NT2/D1 (cell line): ENCODE measurements around the gene MMP15.

Experiments used
- DNase-seq: peaks from one replicate; pipeline ENCODE4 v3.0.0-alpha.2; 2011; ENCODE audit warnings: low read depth, low spot score
- H3K27me3 ChIP-seq: 2 replicates; pipeline ENCODE4 v1.6.0; 2011; ENCODE audit warnings: mild to moderate bottlenecking; ENCODE audit not compliant: insufficient read length, insufficient read depth
- H3K36me3 ChIP-seq: 2 replicates; pipeline ENCODE4 v1.6.1; 2011; ENCODE audit warnings: mild to moderate bottlenecking, low read length, mixed read lengths; ENCODE audit not compliant: insufficient read depth, insufficient read length
- H3K4me1 ChIP-seq: 2 replicates; pipeline ENCODE4 v1.5.1; 2011; ENCODE audit not compliant: insufficient read depth, insufficient read length
- H3K4me3 ChIP-seq: 2 replicates; pipeline ENCODE4 v1.5.1; 2011; ENCODE audit warnings: low read depth; ENCODE audit not compliant: insufficient read length
- H3K9ac ChIP-seq: 2 replicates; pipeline ENCODE4 v1.6.0; 2011; ENCODE audit warnings: low read depth; ENCODE audit not compliant: insufficient read length
- H3K9me3 ChIP-seq: 2 replicates; pipeline ENCODE4 v1.5.1; 2011; ENCODE audit warnings: mild to moderate bottlenecking, low read length; ENCODE audit not compliant: insufficient read depth
- SUZ12 ChIP-seq: IDR thresholded peaks from 2 replicates; pipeline ENCODE4 v1.6.1; 2011; ENCODE audit not compliant: insufficient read length, insufficient read depth; ENCODE audit errors: extremely low read depth
- YY1 ChIP-seq: IDR thresholded peaks from 2 replicates; pipeline ENCODE4 v1.6.1; 2011; ENCODE audit not compliant: insufficient read length, insufficient read depth
- ZNF274 ChIP-seq: IDR thresholded peaks from 2 replicates; pipeline ENCODE4 v1.6.1; 2011; ENCODE audit warnings: mild to moderate bottlenecking, low read depth, low read length

MMP15 gene

DNA sequence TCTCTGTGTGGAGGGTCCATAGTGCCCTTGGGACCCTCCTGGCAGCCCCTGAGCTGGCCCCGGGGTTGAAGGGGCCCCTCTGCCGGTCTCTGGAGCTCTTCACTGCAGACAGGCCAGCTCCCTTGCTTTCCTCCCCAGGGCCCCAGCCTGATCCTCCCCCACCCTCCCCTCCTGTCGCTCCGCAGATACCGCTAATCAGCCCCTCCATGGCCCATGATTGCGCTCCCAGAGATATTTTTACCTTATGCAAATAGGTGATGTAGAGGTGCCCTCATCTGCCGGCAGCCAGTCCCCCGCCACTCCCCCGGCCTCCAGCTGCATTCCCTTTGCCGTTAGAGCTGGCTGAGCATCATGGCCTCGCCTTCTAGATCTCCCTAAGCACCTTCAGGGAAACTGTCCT, 9.2 kb downstream of the MMP15 start:
- H3K36me3 ChIP-seq: peaks cover 45% of the 10 kb centered on the region
- DNase-seq: no peak
- no peak overlapping the region for H3K9ac ChIP-seq
- TF ChIP-seq ZNF274 (no peak), SUZ12 (no peak), YY1 (no peak)
- peaks cover 29% of the 10 kb centered on the region for H3K4me1 ChIP-seq
- no peaks in the 10 kb centered on the region for H3K9me3 ChIP-seq
- no peaks in the 10 kb centered on the region for H3K27me3 ChIP-seq
- no peak overlapping the region for H3K4me3 ChIP-seq

DNA sequence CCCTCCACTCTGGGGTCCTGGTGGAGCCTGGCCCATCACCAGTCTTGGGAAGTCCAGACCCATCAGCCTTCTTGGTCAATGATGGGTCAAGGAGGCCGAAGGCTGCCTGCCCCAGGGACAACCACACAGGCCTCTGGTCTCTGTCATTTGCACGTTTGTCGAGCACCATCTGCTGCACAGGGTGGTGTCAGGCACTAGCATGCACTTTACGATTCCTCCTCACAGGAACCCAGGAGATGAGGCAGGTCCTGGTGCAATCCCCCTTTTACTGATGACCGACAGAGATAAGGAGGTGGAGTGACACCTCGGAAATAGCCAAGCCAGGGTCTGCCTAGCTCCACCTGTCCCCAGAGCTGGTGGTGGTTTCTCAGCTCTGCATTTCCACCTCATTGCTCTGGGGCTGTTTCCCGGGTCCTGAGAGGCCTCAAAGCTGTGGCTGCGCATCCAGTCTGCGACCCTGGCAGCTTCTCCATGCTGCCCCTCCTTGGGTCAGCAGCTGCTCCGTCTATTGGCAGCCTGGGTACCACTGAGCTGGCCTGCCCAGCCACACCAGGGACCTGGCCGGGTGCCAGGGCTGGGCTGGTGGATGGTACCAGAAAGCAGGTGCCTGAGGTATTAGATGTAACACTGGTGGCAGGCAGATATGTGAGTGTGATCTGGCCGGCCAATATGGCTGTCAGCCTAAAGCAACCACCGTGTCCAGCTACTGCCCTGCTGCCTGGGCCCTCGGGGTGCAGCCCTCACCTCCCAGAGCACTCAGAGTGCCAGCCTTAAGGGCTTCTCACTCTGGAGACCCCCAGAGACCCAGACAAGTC, 10.0 kb downstream of the MMP15 start:
- no peaks in the 10 kb centered on the region for H3K9me3 ChIP-seq
- H3K27me3 ChIP-seq: no peaks in the 10 kb centered on the region
- no peak overlapping the region for H3K4me3 ChIP-seq
- no peak overlapping the region for H3K9ac ChIP-seq
- no peak for DNase-seq
- no peak for TF ChIP-seq YY1
- peaks cover 46% of the 10 kb centered on the region for H3K36me3 ChIP-seq
- H3K4me1 ChIP-seq: peaks cover 25% of the 10 kb centered on the region

DNA sequence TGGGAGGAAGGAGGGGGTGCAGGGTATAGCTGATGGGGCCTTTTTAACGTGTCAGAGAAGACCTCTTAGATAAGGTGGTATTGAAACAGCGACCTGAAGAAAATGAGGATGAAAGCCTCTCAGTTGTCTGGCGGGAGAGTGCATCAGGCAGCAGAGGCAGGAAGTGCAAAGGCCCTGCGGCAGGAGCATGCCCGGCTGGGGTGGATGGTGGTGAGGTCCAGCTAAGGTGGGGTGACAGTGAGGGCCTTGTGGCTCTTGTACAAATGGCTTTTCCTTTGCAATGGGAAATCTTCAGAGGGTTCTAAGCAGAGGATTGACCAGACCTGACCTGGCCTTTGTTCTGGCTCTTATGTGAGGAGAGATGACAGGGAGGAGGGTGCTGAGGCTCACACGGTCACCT, 11.4 kb downstream of the MMP15 start:
- H3K9ac ChIP-seq: no peak overlapping the region
- H3K27me3 ChIP-seq: no peaks in the 10 kb centered on the region
- peaks cover 58% of the 10 kb centered on the region for H3K36me3 ChIP-seq
- H3K9me3 ChIP-seq: no peaks in the 10 kb centered on the region
- TF ChIP-seq YY1: no peak
- TF ChIP-seq ZNF274: no peak
- no peak for TF ChIP-seq SUZ12
- no peak overlapping the region for H3K4me3 ChIP-seq
- no peak for DNase-seq
- peaks cover 21% of the 10 kb centered on the region for H3K4me1 ChIP-seq

DNA sequence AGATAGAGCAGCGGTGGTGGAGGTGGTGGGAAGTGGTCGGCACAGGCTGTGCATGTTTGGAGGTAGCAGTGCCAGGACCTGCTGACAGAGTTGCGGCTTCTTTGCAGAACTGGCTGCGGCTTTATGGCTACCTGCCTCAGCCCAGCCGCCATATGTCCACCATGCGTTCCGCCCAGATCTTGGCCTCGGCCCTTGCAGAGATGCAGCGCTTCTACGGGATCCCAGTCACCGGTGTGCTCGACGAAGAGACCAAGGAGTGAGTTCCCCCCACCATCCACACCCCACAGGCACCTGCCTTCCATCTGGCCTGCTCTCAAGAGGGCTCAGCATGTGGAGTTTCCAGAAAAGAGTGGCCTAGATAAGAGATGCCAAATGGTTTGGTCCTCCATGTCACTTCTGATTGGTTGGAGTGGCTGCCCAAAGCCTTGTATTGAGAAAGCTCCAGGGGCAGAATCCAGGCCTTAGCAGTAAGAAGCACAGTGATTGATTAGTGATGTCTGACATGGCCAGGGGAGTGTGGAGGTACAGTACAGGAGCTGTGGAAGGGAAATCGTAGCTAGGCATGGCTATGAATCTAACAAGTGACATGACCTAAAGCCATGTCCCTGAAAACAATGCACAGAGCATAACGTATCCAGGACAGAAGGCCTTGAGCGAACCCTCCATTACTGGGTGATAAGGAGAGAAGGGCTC, 12.0 kb downstream of the MMP15 start:
- H3K4me3 ChIP-seq: no peak overlapping the region
- peaks cover 18% of the 10 kb centered on the region for H3K4me1 ChIP-seq
- H3K27me3 ChIP-seq: no peaks in the 10 kb centered on the region
- no peak for DNase-seq
- TF ChIP-seq YY1 (no peak), SUZ12 (no peak), ZNF274 (no peak)
- H3K36me3 ChIP-seq: peaks cover 64% of the 10 kb centered on the region
- H3K9ac ChIP-seq: no peak overlapping the region
- no peaks in the 10 kb centered on the region for H3K9me3 ChIP-seq

DNA sequence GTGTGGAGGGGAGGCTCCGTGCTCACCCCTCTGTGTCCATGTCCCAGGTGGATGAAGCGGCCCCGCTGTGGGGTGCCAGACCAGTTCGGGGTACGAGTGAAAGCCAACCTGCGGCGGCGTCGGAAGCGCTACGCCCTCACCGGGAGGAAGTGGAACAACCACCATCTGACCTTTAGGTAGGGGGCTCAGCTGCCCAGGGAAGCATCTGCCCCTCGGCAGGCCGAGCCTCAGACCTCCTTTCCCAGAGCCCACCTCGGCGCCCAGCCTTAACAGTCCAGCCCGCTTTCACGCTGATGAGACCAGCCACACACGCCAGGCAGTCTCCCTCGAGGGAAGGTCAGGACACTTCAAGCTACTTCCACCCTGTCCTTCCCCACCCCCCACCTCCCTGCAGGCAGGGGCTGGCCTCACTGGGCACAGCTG, 12.7 kb downstream of the MMP15 start:
- Histone ChIP-seq H3K9me3 (no peaks in the 10 kb centered on the region), H3K9ac (no peak overlapping the region), H3K36me3 (peaks cover 71% of the 10 kb centered on the region), H3K27me3 (no peaks in the 10 kb centered on the region), H3K4me1 (peaks cover 11% of the 10 kb centered on the region), H3K4me3 (no peak overlapping the region)
- DNase-seq: no peak
- TF ChIP-seq SUZ12: no peak
- TF ChIP-seq ZNF274: no peak
- no peak for TF ChIP-seq YY1

DNA sequence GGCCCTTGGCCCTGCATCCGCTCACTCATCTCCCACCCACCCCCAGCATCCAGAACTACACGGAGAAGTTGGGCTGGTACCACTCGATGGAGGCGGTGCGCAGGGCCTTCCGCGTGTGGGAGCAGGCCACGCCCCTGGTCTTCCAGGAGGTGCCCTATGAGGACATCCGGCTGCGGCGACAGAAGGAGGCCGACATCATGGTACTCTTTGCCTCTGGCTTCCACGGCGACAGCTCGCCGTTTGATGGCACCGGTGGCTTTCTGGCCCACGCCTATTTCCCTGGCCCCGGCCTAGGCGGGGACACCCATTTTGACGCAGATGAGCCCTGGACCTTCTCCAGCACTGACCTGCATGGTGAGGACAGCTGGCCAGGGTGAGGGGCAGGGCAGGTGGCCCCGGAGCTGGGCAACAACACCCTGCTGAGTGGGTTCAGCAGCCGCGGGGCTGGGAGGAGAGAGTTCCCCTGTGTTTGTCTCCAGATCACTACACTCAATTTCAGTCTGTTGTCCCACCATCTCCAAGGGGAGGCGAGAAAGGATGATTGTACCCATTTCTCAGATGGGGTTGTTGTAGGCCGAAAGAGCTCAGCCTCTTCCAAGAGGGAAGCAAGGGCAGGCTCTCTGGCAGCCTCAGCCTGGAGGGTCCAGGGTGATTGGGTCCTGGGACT, 14.4 kb downstream of the MMP15 start:
- TF ChIP-seq SUZ12 (no peak), YY1 (no peak), ZNF274 (no peak)
- H3K4me1 ChIP-seq: peaks cover 2% of the 10 kb centered on the region
- H3K36me3 ChIP-seq: peaks cover 87% of the 10 kb centered on the region
- no peak overlapping the region for H3K4me3 ChIP-seq
- H3K9me3 ChIP-seq: no peaks in the 10 kb centered on the region
- H3K9ac ChIP-seq: no peak overlapping the region
- DNase-seq: no peak
- H3K27me3 ChIP-seq: no peaks in the 10 kb centered on the region

DNA sequence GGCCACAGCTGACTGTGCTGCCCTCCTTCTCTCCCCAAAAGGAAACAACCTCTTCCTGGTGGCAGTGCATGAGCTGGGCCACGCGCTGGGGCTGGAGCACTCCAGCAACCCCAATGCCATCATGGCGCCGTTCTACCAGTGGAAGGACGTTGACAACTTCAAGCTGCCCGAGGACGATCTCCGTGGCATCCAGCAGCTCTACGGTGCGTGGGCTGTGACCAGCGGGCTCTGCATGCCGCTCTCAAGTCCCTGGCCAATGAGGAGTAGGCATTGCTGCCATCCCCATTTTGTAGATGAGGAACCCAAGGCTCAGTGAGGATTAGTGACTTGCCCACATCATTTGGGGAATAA, 14.9 kb downstream of the MMP15 start:
- Histone ChIP-seq H3K36me3 (peaks cover 84% of the 10 kb centered on the region), H3K9me3 (no peaks in the 10 kb centered on the region), H3K27me3 (no peaks in the 10 kb centered on the region), H3K9ac (no peak overlapping the region), H3K4me1 (peaks cover 3% of the 10 kb centered on the region), H3K4me3 (no peak overlapping the region)
- DNase-seq: no peak
- TF ChIP-seq ZNF274 (no peak), SUZ12 (no peak), YY1 (no peak)
